ENCODE measurements around the gene PRKAG2. TPM values are rescaled to one million over a fixed set of nuclear protein-coding genes. Genes with fewer than 3 reads are reported as not detected.
A peak's percentile ranks its signal among the peaks of the same experiment; 100 is the strongest.

The PRKAG2 gene
- total and polyA plus RNA-seq, 8 donors, result 12.9 to 34.6 (median 18.0) TPM

DNA sequence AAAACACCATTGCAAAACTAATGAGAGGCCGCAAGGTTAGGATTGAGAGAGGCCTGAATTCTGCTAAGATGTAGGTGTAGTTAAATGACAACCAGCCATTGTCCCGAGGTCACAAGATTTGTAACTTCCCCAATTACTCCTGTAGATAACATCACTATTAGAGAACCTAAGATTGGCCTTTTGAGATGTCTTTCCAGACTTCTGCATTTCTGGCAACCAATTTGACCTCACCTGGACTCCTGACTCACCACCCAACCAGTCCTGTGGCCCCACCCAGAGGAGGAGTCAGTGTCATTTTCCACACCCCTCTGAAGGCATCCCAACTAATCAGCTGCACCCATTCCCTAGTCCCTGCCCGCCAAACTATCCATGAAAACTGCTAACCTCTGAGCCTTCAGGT lies 115.7 kb downstream of the PRKAG2 start:
- intact Hi-C loops (cut with DNase I), result loop anchor here in 1 of 2 donors (10.0 kb wide), 1 partner anchor 386 kb away; no protein-coding TSS in a partner anchor
- ATAC-seq, result no peak
- no peaks in the 10 kb centered on the region for H3K36me3 ChIP-seq

GRCh38 chr7:151759591-151760042 lies 117.3 kb downstream of the PRKAG2 start:
- Histone ChIP-seq H3K4me3 (no peak overlapping the region), H3K27ac (no peak overlapping the region), H3K36me3 (no peaks in the 10 kb centered on the region), H3K9me3 (no peaks in the 10 kb centered on the region), H3K4me1 (peaks cover 11 to 20% of the 10 kb centered on the region in 2 donors), H3K27me3 (no peaks in the 10 kb centered on the region)
- TF ChIP-seq CTCF (IDR thresholded peaks at IDR 0.05), result peak; percentile 78 to 80
- DNase-seq (peak in 3 of 4 donors; percentile 50 to 77 (median 53)), ATAC-seq (peak; percentile 84)
- intact Hi-C loops (cut with DNase I), result loop anchor here in 1 of 2 donors (10.0 kb wide), 1 partner anchor 385 kb away; no protein-coding TSS in a partner anchor

More for the DNA sequence above, 115.7 kb downstream of the PRKAG2 start:
- Histone ChIP-seq H3K9me3 (no peaks in the 10 kb centered on the region), H3K4me1 (peaks cover 0 to 5% of the 10 kb centered on the region in 2 donors), H3K4me3 (no peak overlapping the region), H3K27me3 (no peaks in the 10 kb centered on the region), H3K27ac (no peak overlapping the region)
- no peak for TF ChIP-seq CTCF (IDR thresholded peaks at IDR 0.05)
- no peak for DNase-seq

- no peaks in the 10 kb centered on the region for H3K27me3 ChIP-seq
- TF ChIP-seq CTCF (IDR thresholded peaks at IDR 0.05), result no peak
- no peak overlapping the region for H3K27ac ChIP-seq
- intact Hi-C loops (cut with DNase I), result no loop called here
- H3K9me3 ChIP-seq, result no peaks in the 10 kb centered on the region
- ATAC-seq (no peak), DNase-seq (no peak)
- no peaks in the 10 kb centered on the region for H3K36me3 ChIP-seq
- H3K4me3 ChIP-seq, result no peak overlapping the region
- peaks cover 15 to 25% of the 10 kb centered on the region in 2 donors for H3K4me1 ChIP-seq
Observed at GRCh38 chr7:151758622-151759540, 118.0 kb downstream of the PRKAG2 start.

DNA sequence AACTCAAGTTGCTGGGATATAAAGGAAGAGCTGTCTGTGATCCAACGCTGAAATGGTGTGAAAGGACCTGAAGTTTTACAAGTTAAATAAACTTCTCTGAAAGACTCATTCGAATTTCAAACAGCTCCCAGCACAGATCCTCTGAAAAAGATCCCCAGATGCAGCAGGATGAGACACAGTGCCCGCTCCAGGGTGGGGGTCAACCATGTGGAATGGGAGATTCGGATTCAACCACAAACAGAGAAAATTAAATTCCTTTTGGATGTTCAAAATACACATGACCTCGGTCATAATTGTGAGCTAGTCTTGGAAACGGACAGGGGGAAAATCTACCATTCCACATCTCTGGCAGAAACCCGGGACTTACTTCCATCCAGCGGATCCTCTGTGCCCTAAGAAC lies 119.6 kb downstream of the PRKAG2 start:
- H3K4me1 ChIP-seq, result peaks cover 15 to 25% of the 10 kb centered on the region in 2 donors
- no peak for TF ChIP-seq CTCF (IDR thresholded peaks at IDR 0.05)
- ATAC-seq (no peak), DNase-seq (no peak)
- no peak overlapping the region for H3K4me3 ChIP-seq
- H3K27me3 ChIP-seq, result no peaks in the 10 kb centered on the region
- H3K27ac ChIP-seq, result peak overlapping the region in 1 of 2 donors; percentile 19
- H3K36me3 ChIP-seq, result no peaks in the 10 kb centered on the region
- intact Hi-C loops (cut with DNase I), result no loop called here
- H3K9me3 ChIP-seq, result no peaks in the 10 kb centered on the region

- peaks cover 15 to 25% of the 10 kb centered on the region in 2 donors for H3K4me1 ChIP-seq
- no peak for TF ChIP-seq CTCF (IDR thresholded peaks at IDR 0.05)
- intact Hi-C loops (cut with DNase I), result no loop called here
- DNase-seq (no peak), ATAC-seq (no peak)
- no peaks in the 10 kb centered on the region for H3K36me3 ChIP-seq
- H3K9me3 ChIP-seq, result no peaks in the 10 kb centered on the region
- H3K27ac ChIP-seq, result peak overlapping the region in 1 of 2 donors; percentile 19
- H3K27me3 ChIP-seq, result no peaks in the 10 kb centered on the region
- no peak overlapping the region for H3K4me3 ChIP-seq
Observed at GRCh38 chr7:151756866-151757265, 120.0 kb downstream of the PRKAG2 start.

All from left lung (tissue), 10 donors.